K562 (cell line): Measurements from ENCODE around the gene PPP6R1. TPM values are rescaled to one million over a fixed set of nuclear protein-coding genes. Genes with fewer than 3 reads are reported as not detected.

Source experiments
- ATAC-seq: fragments of 200-7000 bp; cut with Tn5 transposase; 3 replicates; pipeline ENCODE4 v1.9.1; 2020; ENCODE audit warnings: moderate library complexity
- BruUV-seq: library from RNA; stranded (reverse); fragments of 400-500 nt; replicated peaks from 2 replicates; lab custom pipeline; 2021; lab: Mats Ljungman, UMichigan
- CTCF ChIA-PET: fragments of 300-600 bp; formaldehyde crosslinking; extraction: SDS; loops from one replicate; lab custom pipeline; 2021; ENCODE audit warnings: low intra/inter-chr PET ratio; lab: Yijun Ruan, JAX
- POLR2A ChIA-PET: fragments of 300-600, 350-650 bp; sonication (Branson Sonifier 250); formaldehyde crosslinking; extraction: SDS; loops from one replicate; lab custom pipeline; 2021; ENCODE audit warnings: antibody characterized with exemption, inconsistent platforms; lab: Yijun Ruan, JAX
- DNase-seq, 4 experiments: peaks; one replicate each; pipeline versions ENCODE4 v3.0.0 to v3.0.0-alpha.2; 2011 to 2018; ENCODE audit warnings: low spot score in 3 of 4, mixed read lengths in 3 of 4; ENCODE audit errors: extremely low read depth in 1 of 4
- FAIRE-seq: peaks from 2 replicates; lab custom pipeline; 2011; peaks lifted over from hg19 to GRCh38; lab: Jason Lieb, UNC
- H2AFZ ChIP-seq: 2 replicates; pipeline ENCODE4 v1.6.0; 2011; ENCODE audit warnings: low read depth, low read length, control low read depth, inconsistent platforms
- H3K27ac ChIP-seq: fragments of 200-600 bp; 3 replicates; pipeline ENCODE4 v1.8.0; 2011; ENCODE audit warnings: low read depth, mild to moderate bottlenecking, control low read depth, inconsistent platforms, low read length, moderate library complexity, mixed read lengths; ENCODE audit errors: extremely low read depth
- H3K27me3 ChIP-seq, 2 experiments: fragments of 300-600 bp in 1 of 2; 2 replicates in 1 of 2; 3 replicates in 1 of 2; pipeline versions ENCODE4 v1.6.0 to v1.8.0; 2011; ENCODE audit warnings: inconsistent platforms in 2 of 2, low read length in 2 of 2, mild to moderate bottlenecking in 1 of 2, mixed read lengths in 1 of 2, moderate library complexity in 1 of 2; ENCODE audit not compliant: control insufficient read depth in 2 of 2, insufficient read depth in 2 of 2
- H3K36me3 ChIP-seq: fragments of 300-600 bp; 3 replicates; pipeline ENCODE4 v1.8.0; 2011; ENCODE audit warnings: mild to moderate bottlenecking, low read length, inconsistent platforms; ENCODE audit not compliant: control insufficient read depth, insufficient read depth
- H3K4me1 ChIP-seq, 2 experiments: fragments of 200-600 bp in 1 of 2; replicated peaks in 1 of 2; 2 replicates in 1 of 2; 3 replicates in 1 of 2; pipeline versions ENCODE4 v1.5.1 to v1.8.0; 2011; ENCODE audit warnings: inconsistent platforms in 2 of 2, low read length in 2 of 2, mild to moderate bottlenecking in 1 of 2, mixed read lengths in 1 of 2, moderate library complexity in 1 of 2; ENCODE audit not compliant: control insufficient read depth in 2 of 2, insufficient read depth in 2 of 2
- H3K4me2 ChIP-seq: 2 replicates; pipeline ENCODE4 v1.6.1; 2011; ENCODE audit warnings: low read length, control low read depth, inconsistent platforms, mixed read lengths; ENCODE audit not compliant: insufficient read depth
- H3K4me3 ChIP-seq: fragments of 200-600 bp; sonication (generic), shearing (Covaris generic); 2 replicates; pipeline ENCODE4 v1.5.1; 2016; ENCODE audit warnings: control low read depth, inconsistent platforms
- H3K79me2 ChIP-seq: fragments of 200-600 bp; 3 replicates; pipeline ENCODE4 v1.8.0; 2011; ENCODE audit warnings: low read length, inconsistent platforms; ENCODE audit not compliant: control insufficient read depth, insufficient read depth
- H3K9ac ChIP-seq, 2 experiments: 2 replicates each; pipeline versions ENCODE4 v1.6.0 to v1.6.1; 2011; ENCODE audit warnings: low read depth in 2 of 2, low read length in 2 of 2, control low read depth in 1 of 2, inconsistent platforms in 1 of 2, mild to moderate bottlenecking in 1 of 2, mixed read lengths in 1 of 2; ENCODE audit not compliant: insufficient read depth in 1 of 2
- H3K9me1 ChIP-seq: one replicate; pipeline ENCODE4 v1.6.0; 2011; ENCODE audit warnings: inconsistent platforms, mild to moderate bottlenecking, low read length, moderate library complexity; ENCODE audit not compliant: control insufficient read depth, insufficient read depth
- H3K9me3 ChIP-seq: replicated peaks from 2 replicates; pipeline ENCODE4 v1.5.1; 2011; ENCODE audit warnings: low read depth, low read length, inconsistent platforms; ENCODE audit not compliant: control insufficient read depth, insufficient read depth
- H4K20me1 ChIP-seq: replicated peaks from 2 replicates; pipeline ENCODE4 v1.6.1; 2011; ENCODE audit warnings: low read length, inconsistent platforms, mixed read lengths; ENCODE audit not compliant: control insufficient read depth, insufficient read depth
- EGR1 ChIP-seq: fragments of 450-650 bp; conservative IDR thresholded peaks from 2 replicates; pipeline ENCODE4 v1.6.1; 2017; ENCODE audit warnings: mild to moderate bottlenecking
- MYNN ChIP-seq, 2 experiments: sonication (generic); formaldehyde crosslinking in 1 of 2; IDR thresholded peaks; 2 replicates each; pipeline versions ENCODE4 v1.5.0 to v1.6.1; 2016 to 2020; ENCODE audit warnings: antibody characterized with exemption in 1 of 2, missing genetic modification reagents in 1 of 2
- POLR2AphosphoS5 ChIP-seq: IDR thresholded peaks from 2 replicates; pipeline ENCODE4 v1.6.1; 2011; ENCODE audit warnings: mild to moderate bottlenecking, low read depth, low read length, moderate library complexity; ENCODE audit not compliant: control insufficient read depth, insufficient read depth
- POLR2G ChIP-seq: fragments of 200-400 bp; formaldehyde crosslinking; IDR thresholded peaks from 2 replicates; pipeline ENCODE4 v1.6.1; 2017; ENCODE audit warnings: low read depth, mild to moderate bottlenecking, antibody characterized with exemption, low read length, moderate library complexity
- RBFOX2 ChIP-seq: fragments of 200-400 bp; formaldehyde crosslinking; IDR thresholded peaks from 2 replicates; pipeline ENCODE4 v1.6.1; 2017; ENCODE audit warnings: low read depth, mild to moderate bottlenecking, low read length, moderate library complexity
- SAFB2 ChIP-seq: fragments of 200-400 bp; formaldehyde crosslinking; IDR thresholded peaks from 2 replicates; pipeline ENCODE4 v1.6.1; 2018; ENCODE audit warnings: borderline replicate concordance, low read length, low read depth, moderate library complexity; ENCODE audit not compliant: severe bottlenecking
- SMAD3 ChIP-seq: fragments of 450-650 bp; formaldehyde crosslinking; conservative IDR thresholded peaks from 2 replicates; pipeline ENCODE4 v1.4.0; 2020; ENCODE audit warnings: mild to moderate bottlenecking
- TEAD4 ChIP-seq, 2 experiments: sonication (generic) in 1 of 2; formaldehyde crosslinking in 1 of 2; IDR thresholded peaks; 2 replicates each; pipeline versions ENCODE4 v1.6.1 to v1.8.0; 2012 to 2022; ENCODE audit warnings: borderline replicate concordance in 1 of 2, inconsistent platforms in 1 of 2, low read length in 1 of 2, mild to moderate bottlenecking in 1 of 2, missing genetic modification reagents in 1 of 2
- WGBS: fragments of 100-300 bp; shearing (Covaris generic); methylation state at CpG from one replicate; pipeline ENCODE4 v1.1.6; 2016; ENCODE audit warnings: low coverage, mixed read lengths; ENCODE audit not compliant: insufficient coverage; ENCODE audit errors: missing lambda C conversion rate; 5-methylcytosine and 5-hydroxymethylcytosine counted together
- in situ Hi-C: fragments of 300-500 bp; cut with MboI; formaldehyde crosslinking; loops from 4 replicates; pipeline ENCODE4 v1.15.0; 2018; ENCODE audit warnings: inconsistent platforms, mixed read lengths
- intact Hi-C: fragments of 100-400 bp; cut with micrococcal nuclease; formaldehyde crosslinking; loops from 2 replicates; pipeline ENCODE4 v1.14.2; 2022
- polyA plus RNA-seq, 8 experiments: library from polyadenylated mRNA; depleted of rRNA in 4 of 8; stranded (reverse) in 5 of 8; unstranded in 3 of 8; fragments of >200 nt; fragmentation: Nextera tagmentation in 2 of 8; fragmentation: Illumina TruSeq in 1 of 8; extraction: Ambion mirVana in 2 of 8; extraction: Trizol in 1 of 8; gene quantifications; 2 replicates each; pipeline versions ENCODE4 v1.2.1 to v1.2.3, GENCODE V29; 2011 to 2014; ENCODE audit warnings: inconsistent platforms in 1 of 8, missing spikeins in 1 of 8
- total RNA-seq, 7 experiments: library from RNA; depleted of rRNA in 6 of 7; stranded (reverse); fragments of >200 nt in 6 of 7; fragmentation: Illumina TruSeq in 2 of 7; extraction: Trizol in 2 of 7; gene quantifications; 2 replicates each; pipeline versions ENCODE4 v1.2.1 to v1.2.3, GENCODE V29; 2011 to 2021; ENCODE audit warnings: low replicate concordance in 1 of 7
- TF ChIP-seq, protein P1 (sequence below): fragments of 250-450 bp; sonication (Bioruptor Pico); IDR thresholded peaks from 2 replicates; pipeline ENCODE4 v1.5.0; 2020; ENCODE audit warnings: mild to moderate bottlenecking

The PPP6R1 gene
- total and polyA plus RNA-seq, 9 of the 15 experiments (the other 6 are each of a cell fraction or from before 2014, with no cell fraction given) = 0.48 to 135 (median 37.2) TPM

GRCh38 chr19:55224038-55224665 lies 34.7 kb downstream of the PPP6R1 start:
- Histone ChIP-seq H3K4me3 (no peak overlapping the region), H3K4me1 (peaks cover 0 to 31% of the 10 kb centered on the region in 2 experiments; a peak in 2 of 5 replicates), H3K27me3 (no peaks in the 10 kb centered on the region), H3K36me3 (peaks cover 39% of the 10 kb centered on the region; the same call in 2 of the 3 replicates), H3K9me3 (peaks cover 5% of the 10 kb centered on the region), H3K9ac (0 out of 4 replicates have a peak overlapping the region, but pooled peaks of 1 of the 2 experiments have one; percentile 6), H4K20me1 (no peaks in the 10 kb centered on the region)
- intact Hi-C loops = no loop called here
- POLR2A ChIA-PET = interaction anchor here (0.6 kb wide), 1 partner anchor 341 kb away, joined by 4 read pairs; no protein-coding TSS in a partner anchor
- TF ChIP-seq POLR2AphosphoS5 (no peak), POLR2G (peak; percentile 68)
- TF ChIP-seq, all 486 proteins: peak for 1
- FAIRE-seq (no peak), DNase-seq (no peak), ATAC-seq (no peak)
- CTCF ChIA-PET = no interaction called here
- H3K27ac ChIP-seq = no peak overlapping the region
- H3K9me1 ChIP-seq = peaks cover 3% of the 10 kb centered on the region
- WGBS = 79% methylated on average over 21 of the region's 26 CpGs
- no peaks in the 10 kb centered on the region for H3K79me2 ChIP-seq
- H3K4me2 ChIP-seq = no peak overlapping the region
- no peak overlapping the region for H2AFZ ChIP-seq
- BruUV-seq = no TSS peak
- in situ Hi-C loops = no loop called here

- Histone ChIP-seq H3K9me3 (peaks cover 5% of the 10 kb centered on the region), H3K79me2 (no peaks in the 10 kb centered on the region), H3K4me1 (peaks cover 0 to 27% of the 10 kb centered on the region in 2 experiments; a peak in 2 of 5 replicates), H4K20me1 (no peaks in the 10 kb centered on the region), H3K36me3 (peaks cover 33% of the 10 kb centered on the region; the same call in 2 of the 3 replicates), H3K9me1 (no peaks in the 10 kb centered on the region), H3K27me3 (no peaks in the 10 kb centered on the region), H2AFZ (no peak overlapping the region), H3K9ac (no peak overlapping the region), H3K4me3 (no peak overlapping the region), H3K27ac (no peak overlapping the region), H3K4me2 (no peak overlapping the region)
- BruUV-seq = no TSS peak
- WGBS = 75% methylated on average over 16 of the region's 17 CpGs
- FAIRE-seq (no peak), DNase-seq (no peak), ATAC-seq (peak; percentile 5; the same call in 2 of the 3 replicates)
- CTCF ChIA-PET = no interaction called here
- POLR2A ChIA-PET = interaction anchor here (0.6 kb wide), 2 partner anchors 342 to 766 kb away, joined by 3 to 4 read pairs; no protein-coding TSS in a partner anchor
- in situ Hi-C loops (no loop called here), intact Hi-C loops (no loop called here)
- no peak for TF ChIP-seq SMAD3 (CRISPR knock-in tag)
- TF ChIP-seq, protein P1, sequence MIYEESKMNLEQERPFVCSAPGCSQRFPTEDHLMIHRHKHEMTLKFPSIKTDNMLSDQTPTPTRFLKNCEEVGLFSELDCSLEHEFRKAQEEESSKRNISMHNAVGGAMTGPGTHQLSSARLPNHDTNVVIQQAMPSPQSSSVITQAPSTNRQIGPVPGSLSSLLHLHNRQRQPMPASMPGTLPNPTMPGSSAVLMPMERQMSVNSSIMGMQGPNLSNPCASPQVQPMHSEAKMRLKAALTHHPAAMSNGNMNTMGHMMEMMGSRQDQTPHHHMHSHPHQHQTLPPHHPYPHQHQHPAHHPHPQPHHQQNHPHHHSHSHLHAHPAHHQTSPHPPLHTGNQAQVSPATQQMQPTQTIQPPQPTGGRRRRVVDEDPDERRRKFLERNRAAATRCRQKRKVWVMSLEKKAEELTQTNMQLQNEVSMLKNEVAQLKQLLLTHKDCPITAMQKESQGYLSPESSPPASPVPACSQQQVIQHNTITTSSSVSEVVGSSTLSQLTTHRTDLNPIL (CRISPR knock-in tag) = no peak
- TF ChIP-seq RBFOX2 = 0 out of 2 replicates have a peak, but pooled peaks have one; percentile 18
- no peak for TF ChIP-seq SAFB2
- TF ChIP-seq POLR2G = peak; percentile 72; the same call in 1 of the 2 replicates
- TF ChIP-seq EGR1 = no peak
- 0 out of 2 replicates have a peak, but pooled peaks have one; percentile 14 for TF ChIP-seq MYNN (IDR thresholded peaks at IDR 0.05)
- TF ChIP-seq MYNN (CRISPR knock-in tag; IDR thresholded peaks at IDR 0.05) = no peak
- TF ChIP-seq TEAD4 (IDR thresholded peaks at IDR 0.05; ENCODE audit: low read length) = no peak
- no peak for TF ChIP-seq TEAD4 (CRISPR knock-in tag; IDR thresholded peaks at IDR 0.05; ENCODE audit: borderline replicate concordance)
Observed at GRCh38 chr19:55223291-55224037, 35.4 kb downstream of the PPP6R1 start.
